HCT116 (cell line): ENCODE measurements around the gene R3HDML. TPM values are rescaled to one million over a fixed set of nuclear protein-coding genes. Genes with fewer than 3 reads are reported as not detected.

Experiments used
- ATAC-seq: fragments of 200-7000 bp; cut with Tn5 transposase; 2 replicates; pipeline ENCODE4 v1.9.1; 2020; ENCODE audit warnings: mild to moderate bottlenecking, moderate library complexity
- BruUV-seq: library from RNA; stranded (reverse); fragments of 400-500 nt; replicated peaks from 2 replicates; lab custom pipeline; 2021; lab: Mats Ljungman, UMichigan
- CTCF ChIA-PET: fragments of 300-600 bp; sonication (Branson Sonifier 250); formaldehyde crosslinking; loops from one replicate; lab custom pipeline; 2021; ENCODE audit warnings: antibody characterized with exemption; lab: Charles Lee
- POLR2A ChIA-PET: fragments of 300-600, 350-600 bp; sonication (Branson Sonifier 250); formaldehyde crosslinking; loops from one replicate; lab custom pipeline; 2021; ENCODE audit warnings: antibody characterized with exemption; lab: Charles Lee
- RAD21 ChIA-PET, 2 experiments: fragments of 300-600 bp; sonication (Branson Sonifier 250); formaldehyde crosslinking; loops; one replicate each; lab custom pipeline; 2023; ENCODE audit warnings: low total read pairs in 2 of 2; ENCODE audit not compliant: uncharacterized antibody in 2 of 2, unreplicated experiment in 2 of 2, low non-redundant PET in 1 of 2; lab: Charles Lee
- DNase-seq: peaks from one replicate; pipeline ENCODE4 v3.0.0-alpha.2; 2010; ENCODE audit warnings: low read depth, low spot score
- H2AFZ ChIP-seq: fragments of 200-600 bp; shearing (Covaris generic), sonication (generic); 2 replicates; pipeline ENCODE4 v1.6.1; 2017; ENCODE audit warnings: low read depth, mixed run types, mixed read lengths, antibody characterized with exemption, low read length; ENCODE audit not compliant: poor library complexity, severe bottlenecking
- H3K27ac ChIP-seq: 2 replicates; pipeline ENCODE4 v1.5.1; 2012; ENCODE audit warnings: low read depth, low read length
- H3K27me3 ChIP-seq: fragments of 200-600 bp; sonication (generic); 2 replicates; pipeline ENCODE4 v1.6.1; 2016; ENCODE audit warnings: mixed run types, low read length, mixed read lengths; ENCODE audit not compliant: insufficient read depth
- H3K36me3 ChIP-seq, 2 experiments: fragments of 200-500 bp in 1 of 2; fragments of 200-600 bp in 1 of 2; sonication (Bioruptor generic) in 1 of 2; sonication (generic) in 1 of 2; 2 replicates each; pipeline versions ENCODE4 v1.5.1 to v1.6.1; 2014 to 2016; ENCODE audit warnings: low read length in 2 of 2, inconsistent platforms in 1 of 2, mixed read lengths in 1 of 2, mixed run types in 1 of 2; ENCODE audit not compliant: insufficient read depth in 2 of 2, control insufficient read depth in 1 of 2
- H3K4me1 ChIP-seq, 2 experiments: fragments of 200-600 bp in 1 of 2; sonication (generic) in 1 of 2; 2 replicates each; pipeline versions ENCODE4 v1.5.1 to v1.6.1; 2012 to 2017; ENCODE audit warnings: low read length in 2 of 2, inconsistent platforms in 1 of 2, mild to moderate bottlenecking in 1 of 2, mixed read lengths in 1 of 2, mixed run types in 1 of 2, moderate library complexity in 1 of 2; ENCODE audit not compliant: insufficient read depth in 2 of 2, control insufficient read depth in 1 of 2
- H3K4me2 ChIP-seq: fragments of 200-600 bp; sonication (generic); 2 replicates; pipeline ENCODE4 v1.6.1; 2017; ENCODE audit warnings: mixed run types, low read length, mixed read lengths
- H3K4me3 ChIP-seq, 2 experiments: fragments of 200-600 bp in 1 of 2; sonication (generic) in 1 of 2; replicated peaks in 1 of 2; 2 replicates each; pipeline ENCODE4 v1.5.1; 2011 to 2016; ENCODE audit warnings: low read length in 2 of 2, control low read depth in 1 of 2, low read depth in 1 of 2, mild to moderate bottlenecking in 1 of 2, mixed read lengths in 1 of 2, mixed run types in 1 of 2
- H3K79me2 ChIP-seq: fragments of 200-600 bp; sonication (generic); 2 replicates; pipeline ENCODE4 v1.6.1; 2017; ENCODE audit warnings: mild to moderate bottlenecking, mixed run types, low read length, moderate library complexity, mixed read lengths; ENCODE audit not compliant: insufficient read depth
- H3K9ac ChIP-seq: fragments of 200-600 bp; sonication (generic); 2 replicates; pipeline ENCODE4 v1.6.1; 2016; ENCODE audit warnings: low read length, mixed read lengths
- H3K9me2 ChIP-seq: fragments of 200-600 bp; sonication (generic), shearing (Covaris generic); 2 replicates; pipeline ENCODE4 v1.6.1; 2017; ENCODE audit warnings: mixed run types, mild to moderate bottlenecking, moderate library complexity; ENCODE audit not compliant: insufficient read depth
- H3K9me3 ChIP-seq, 2 experiments: fragments of 200-500 bp in 1 of 2; fragments of 200-600 bp in 1 of 2; sonication (Bioruptor generic) in 1 of 2; sonication (generic) in 1 of 2; 2 replicates each; pipeline ENCODE4 v1.6.1; 2014 to 2017; ENCODE audit warnings: low read length in 2 of 2, mixed read lengths in 2 of 2, inconsistent platforms in 1 of 2, low read depth in 1 of 2, mild to moderate bottlenecking in 1 of 2, mixed run types in 1 of 2, moderate library complexity in 1 of 2; ENCODE audit not compliant: control insufficient read depth in 1 of 2, insufficient read depth in 1 of 2
- H4K20me1 ChIP-seq: fragments of 200-600 bp; sonication (generic), shearing (Covaris generic); 2 replicates; pipeline ENCODE4 v1.6.1; 2017; ENCODE audit warnings: mixed run types, mild to moderate bottlenecking, moderate library complexity; ENCODE audit not compliant: insufficient read depth
- ATF3 ChIP-seq: IDR thresholded peaks from 2 replicates; pipeline ENCODE4 v1.6.1; 2012
- CEBPB ChIP-seq: IDR thresholded peaks from 2 replicates; pipeline ENCODE4 v1.6.1; 2012; ENCODE audit warnings: low read depth
- CTCF ChIP-seq, 3 experiments: fragments of 200-600 bp in 1 of 3; sonication (generic) in 1 of 3; IDR thresholded peaks in 2 of 3; conservative IDR thresholded peaks in 1 of 3; 2 replicates each; pipeline ENCODE4 v1.5.1; 2012 to 2017; ENCODE audit warnings: low read depth in 2 of 3, low read length in 2 of 3, antibody characterized with exemption in 1 of 3, borderline replicate concordance in 1 of 3, control low read depth in 1 of 3, mild to moderate bottlenecking in 1 of 3, mixed read lengths in 1 of 3, mixed run types in 1 of 3, moderate library complexity in 1 of 3; ENCODE audit not compliant: insufficient read depth in 1 of 3
- EGR1 ChIP-seq: IDR thresholded peaks from 2 replicates; pipeline ENCODE4 v1.6.1; 2012; ENCODE audit warnings: low read depth
- ELF1 ChIP-seq: IDR thresholded peaks from 2 replicates; pipeline ENCODE4 v1.6.1; 2012; ENCODE audit warnings: low read depth, borderline replicate concordance
- EZH2 ChIP-seq: fragments of 200-600 bp; sonication (generic); IDR thresholded peaks from 2 replicates; pipeline ENCODE4 v1.6.1; 2017; ENCODE audit warnings: antibody characterized with exemption, mixed run types
- FOSL1 ChIP-seq: IDR thresholded peaks from 2 replicates; pipeline ENCODE4 v1.6.1; 2012; ENCODE audit warnings: low read depth
- POLR2AphosphoS5 ChIP-seq: IDR thresholded peaks from 2 replicates; pipeline ENCODE4 v1.6.1; 2011; ENCODE audit warnings: mild to moderate bottlenecking, low read depth, low read length, moderate library complexity
- RAD21 ChIP-seq: IDR thresholded peaks from 2 replicates; pipeline ENCODE4 v1.6.1; 2012; ENCODE audit warnings: low read depth, mild to moderate bottlenecking
- REST ChIP-seq: IDR thresholded peaks from 2 replicates; pipeline ENCODE4 v1.6.1; 2012; ENCODE audit warnings: low read depth
- TCF7L2 ChIP-seq: IDR thresholded peaks from 2 replicates; pipeline ENCODE4 v1.7.0; 2011; ENCODE audit warnings: borderline replicate concordance, inconsistent platforms; ENCODE audit not compliant: insufficient read depth, insufficient read length; ENCODE audit errors: extremely low read depth
- YY1 ChIP-seq: IDR thresholded peaks from 2 replicates; pipeline ENCODE4 v1.6.1; 2011; ENCODE audit warnings: low read length, low read depth, moderate library complexity, mild to moderate bottlenecking; ENCODE audit not compliant: insufficient replicate concordance; ENCODE audit errors: extremely low read depth
- intact Hi-C: fragments of 100-400 bp; cut with micrococcal nuclease; formaldehyde crosslinking; loops from 2 replicates; pipeline ENCODE4 v1.10.0; 2022
- total RNA-seq: library from RNA; stranded (reverse); gene quantifications from one replicate; pipeline ENCODE4 v1.2.1, GENCODE V29; 2021; ENCODE audit not compliant: unreplicated experiment

The R3HDML gene
- total RNA-seq, 1 experiment from 2014 or later, result not detected

- Histone ChIP-seq H2AFZ (no peak overlapping the region), H3K9me2 (no peaks in the 10 kb centered on the region), H3K4me1 (no peaks in the 10 kb centered on the region), H4K20me1 (no peaks in the 10 kb centered on the region), H3K36me3 (no peaks in the 10 kb centered on the region), H3K4me2 (no peak overlapping the region), H3K27ac (no peak overlapping the region), H3K79me2 (no peaks in the 10 kb centered on the region), H3K9me3 (no peaks in the 10 kb centered on the region), H3K4me3 (no peak overlapping the region), H3K9ac (no peak overlapping the region), H3K27me3 (no peaks in the 10 kb centered on the region)
- ChIA-PET RAD21 (no interaction called here), CTCF (no interaction called here), POLR2A (no interaction called here)
- intact Hi-C loops, result no loop called here
- no peak for TF ChIP-seq CEBPB
- no peak for TF ChIP-seq CTCF (IDR thresholded peaks at IDR 0.05 in 2 of 3, conservative IDR thresholded peaks at IDR 0.05 in 1 of 3; ENCODE audit: borderline replicate concordance in 1 of 3, insufficient read depth in 1 of 3, low read depth in 2 of 3, low read length in 2 of 3)
- no peak for TF ChIP-seq EZH2
- no peak for TF ChIP-seq RAD21
- no peak for TF ChIP-seq EGR1
- TF ChIP-seq POLR2AphosphoS5, result no peak
- no peak for TF ChIP-seq ATF3
- TF ChIP-seq REST, result no peak
- TF ChIP-seq FOSL1, result no peak
- no peak for TF ChIP-seq YY1
- no peak for TF ChIP-seq TCF7L2
- TF ChIP-seq ELF1, result no peak
- BruUV-seq, result no TSS peak
- ATAC-seq (no peak), DNase-seq (no peak)
These were observed 757 bp upstream of the R3HDML start for GRCh38 chr20:44336086-44336485.
